HL-60 (cell line): ENCODE measurements around the gene RAB21.

Experiments
- GABPA ChIP-seq: IDR thresholded peaks from 2 replicates; pipeline ENCODE4 v1.6.1; 2012; ENCODE audit warnings: low read depth
- POLR2AphosphoS5 ChIP-seq: IDR thresholded peaks from 2 replicates; pipeline ENCODE4 v1.6.1; 2012; ENCODE audit warnings: low read depth
- SPI1 ChIP-seq: IDR thresholded peaks from 2 replicates; pipeline ENCODE4 v1.6.1; 2012; ENCODE audit warnings: low read depth, mild to moderate bottlenecking, borderline replicate concordance
- TF ChIP-seq, protein P1 (sequence below): IDR thresholded peaks from one replicate; pipeline ENCODE4 v1.5.1; 2011; ENCODE audit warnings: low read length, control low read depth, inconsistent platforms; ENCODE audit not compliant: insufficient read depth
- TF ChIP-seq, protein P2 (sequence below): IDR thresholded peaks from 2 replicates; pipeline ENCODE4 v1.6.1; 2012; ENCODE audit warnings: low read depth; ENCODE audit not compliant: insufficient replicate concordance

DNA sequence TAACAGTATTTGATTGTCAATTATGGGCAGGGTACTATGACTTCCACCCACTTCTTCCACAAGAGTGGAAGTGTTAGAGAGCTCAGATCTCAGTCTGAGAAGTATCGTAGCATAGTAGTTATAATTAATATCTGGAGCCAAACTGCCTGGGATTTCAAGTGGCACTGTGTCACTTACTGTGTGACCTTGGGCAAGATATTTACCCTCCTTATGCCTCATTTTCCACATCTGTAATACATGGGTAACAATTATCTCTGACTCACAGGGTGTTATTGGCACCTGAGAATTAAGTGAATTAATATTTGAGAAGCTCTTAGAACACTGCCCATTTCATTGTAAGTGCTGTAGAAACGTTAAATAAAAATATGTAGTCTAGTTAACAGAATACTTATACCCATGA, 11.5 kb downstream of the RAB21 start:
- TF ChIP-seq, protein P1, sequence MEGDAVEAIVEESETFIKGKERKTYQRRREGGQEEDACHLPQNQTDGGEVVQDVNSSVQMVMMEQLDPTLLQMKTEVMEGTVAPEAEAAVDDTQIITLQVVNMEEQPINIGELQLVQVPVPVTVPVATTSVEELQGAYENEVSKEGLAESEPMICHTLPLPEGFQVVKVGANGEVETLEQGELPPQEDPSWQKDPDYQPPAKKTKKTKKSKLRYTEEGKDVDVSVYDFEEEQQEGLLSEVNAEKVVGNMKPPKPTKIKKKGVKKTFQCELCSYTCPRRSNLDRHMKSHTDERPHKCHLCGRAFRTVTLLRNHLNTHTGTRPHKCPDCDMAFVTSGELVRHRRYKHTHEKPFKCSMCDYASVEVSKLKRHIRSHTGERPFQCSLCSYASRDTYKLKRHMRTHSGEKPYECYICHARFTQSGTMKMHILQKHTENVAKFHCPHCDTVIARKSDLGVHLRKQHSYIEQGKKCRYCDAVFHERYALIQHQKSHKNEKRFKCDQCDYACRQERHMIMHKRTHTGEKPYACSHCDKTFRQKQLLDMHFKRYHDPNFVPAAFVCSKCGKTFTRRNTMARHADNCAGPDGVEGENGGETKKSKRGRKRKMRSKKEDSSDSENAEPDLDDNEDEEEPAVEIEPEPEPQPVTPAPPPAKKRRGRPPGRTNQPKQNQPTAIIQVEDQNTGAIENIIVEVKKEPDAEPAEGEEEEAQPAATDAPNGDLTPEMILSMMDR, result no peak
- TF ChIP-seq GABPA, result no peak
- no peak for TF ChIP-seq POLR2AphosphoS5
- no peak for TF ChIP-seq SPI1
- TF ChIP-seq, protein P2, sequence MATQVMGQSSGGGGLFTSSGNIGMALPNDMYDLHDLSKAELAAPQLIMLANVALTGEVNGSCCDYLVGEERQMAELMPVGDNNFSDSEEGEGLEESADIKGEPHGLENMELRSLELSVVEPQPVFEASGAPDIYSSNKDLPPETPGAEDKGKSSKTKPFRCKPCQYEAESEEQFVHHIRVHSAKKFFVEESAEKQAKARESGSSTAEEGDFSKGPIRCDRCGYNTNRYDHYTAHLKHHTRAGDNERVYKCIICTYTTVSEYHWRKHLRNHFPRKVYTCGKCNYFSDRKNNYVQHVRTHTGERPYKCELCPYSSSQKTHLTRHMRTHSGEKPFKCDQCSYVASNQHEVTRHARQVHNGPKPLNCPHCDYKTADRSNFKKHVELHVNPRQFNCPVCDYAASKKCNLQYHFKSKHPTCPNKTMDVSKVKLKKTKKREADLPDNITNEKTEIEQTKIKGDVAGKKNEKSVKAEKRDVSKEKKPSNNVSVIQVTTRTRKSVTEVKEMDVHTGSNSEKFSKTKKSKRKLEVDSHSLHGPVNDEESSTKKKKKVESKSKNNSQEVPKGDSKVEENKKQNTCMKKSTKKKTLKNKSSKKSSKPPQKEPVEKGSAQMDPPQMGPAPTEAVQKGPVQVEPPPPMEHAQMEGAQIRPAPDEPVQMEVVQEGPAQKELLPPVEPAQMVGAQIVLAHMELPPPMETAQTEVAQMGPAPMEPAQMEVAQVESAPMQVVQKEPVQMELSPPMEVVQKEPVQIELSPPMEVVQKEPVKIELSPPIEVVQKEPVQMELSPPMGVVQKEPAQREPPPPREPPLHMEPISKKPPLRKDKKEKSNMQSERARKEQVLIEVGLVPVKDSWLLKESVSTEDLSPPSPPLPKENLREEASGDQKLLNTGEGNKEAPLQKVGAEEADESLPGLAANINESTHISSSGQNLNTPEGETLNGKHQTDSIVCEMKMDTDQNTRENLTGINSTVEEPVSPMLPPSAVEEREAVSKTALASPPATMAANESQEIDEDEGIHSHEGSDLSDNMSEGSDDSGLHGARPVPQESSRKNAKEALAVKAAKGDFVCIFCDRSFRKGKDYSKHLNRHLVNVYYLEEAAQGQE, result no peak
